ENCODE results near the gene LAMA2. TPM values are rescaled to one million over a fixed set of nuclear protein-coding genes. Genes with fewer than 3 reads are reported as not detected.

The LAMA2 gene, protein sequence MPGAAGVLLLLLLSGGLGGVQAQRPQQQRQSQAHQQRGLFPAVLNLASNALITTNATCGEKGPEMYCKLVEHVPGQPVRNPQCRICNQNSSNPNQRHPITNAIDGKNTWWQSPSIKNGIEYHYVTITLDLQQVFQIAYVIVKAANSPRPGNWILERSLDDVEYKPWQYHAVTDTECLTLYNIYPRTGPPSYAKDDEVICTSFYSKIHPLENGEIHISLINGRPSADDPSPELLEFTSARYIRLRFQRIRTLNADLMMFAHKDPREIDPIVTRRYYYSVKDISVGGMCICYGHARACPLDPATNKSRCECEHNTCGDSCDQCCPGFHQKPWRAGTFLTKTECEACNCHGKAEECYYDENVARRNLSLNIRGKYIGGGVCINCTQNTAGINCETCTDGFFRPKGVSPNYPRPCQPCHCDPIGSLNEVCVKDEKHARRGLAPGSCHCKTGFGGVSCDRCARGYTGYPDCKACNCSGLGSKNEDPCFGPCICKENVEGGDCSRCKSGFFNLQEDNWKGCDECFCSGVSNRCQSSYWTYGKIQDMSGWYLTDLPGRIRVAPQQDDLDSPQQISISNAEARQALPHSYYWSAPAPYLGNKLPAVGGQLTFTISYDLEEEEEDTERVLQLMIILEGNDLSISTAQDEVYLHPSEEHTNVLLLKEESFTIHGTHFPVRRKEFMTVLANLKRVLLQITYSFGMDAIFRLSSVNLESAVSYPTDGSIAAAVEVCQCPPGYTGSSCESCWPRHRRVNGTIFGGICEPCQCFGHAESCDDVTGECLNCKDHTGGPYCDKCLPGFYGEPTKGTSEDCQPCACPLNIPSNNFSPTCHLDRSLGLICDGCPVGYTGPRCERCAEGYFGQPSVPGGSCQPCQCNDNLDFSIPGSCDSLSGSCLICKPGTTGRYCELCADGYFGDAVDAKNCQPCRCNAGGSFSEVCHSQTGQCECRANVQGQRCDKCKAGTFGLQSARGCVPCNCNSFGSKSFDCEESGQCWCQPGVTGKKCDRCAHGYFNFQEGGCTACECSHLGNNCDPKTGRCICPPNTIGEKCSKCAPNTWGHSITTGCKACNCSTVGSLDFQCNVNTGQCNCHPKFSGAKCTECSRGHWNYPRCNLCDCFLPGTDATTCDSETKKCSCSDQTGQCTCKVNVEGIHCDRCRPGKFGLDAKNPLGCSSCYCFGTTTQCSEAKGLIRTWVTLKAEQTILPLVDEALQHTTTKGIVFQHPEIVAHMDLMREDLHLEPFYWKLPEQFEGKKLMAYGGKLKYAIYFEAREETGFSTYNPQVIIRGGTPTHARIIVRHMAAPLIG (N-terminal part only)
- total RNA-seq = 0.07 and 0.27 TPM in 2 replicates

GRCh38 chr6:128882991-128883611 is at the start of gene LAMA2:
TSS of gene LAMA2 (plus strand) at chr6:128883138. CDS start at chr6:128883246, 108 bp downstream.
- H3K9me3 Mint-ChIP-seq = no peaks in the 10 kb centered on the region
- TF ChIP-seq, protein P1, sequence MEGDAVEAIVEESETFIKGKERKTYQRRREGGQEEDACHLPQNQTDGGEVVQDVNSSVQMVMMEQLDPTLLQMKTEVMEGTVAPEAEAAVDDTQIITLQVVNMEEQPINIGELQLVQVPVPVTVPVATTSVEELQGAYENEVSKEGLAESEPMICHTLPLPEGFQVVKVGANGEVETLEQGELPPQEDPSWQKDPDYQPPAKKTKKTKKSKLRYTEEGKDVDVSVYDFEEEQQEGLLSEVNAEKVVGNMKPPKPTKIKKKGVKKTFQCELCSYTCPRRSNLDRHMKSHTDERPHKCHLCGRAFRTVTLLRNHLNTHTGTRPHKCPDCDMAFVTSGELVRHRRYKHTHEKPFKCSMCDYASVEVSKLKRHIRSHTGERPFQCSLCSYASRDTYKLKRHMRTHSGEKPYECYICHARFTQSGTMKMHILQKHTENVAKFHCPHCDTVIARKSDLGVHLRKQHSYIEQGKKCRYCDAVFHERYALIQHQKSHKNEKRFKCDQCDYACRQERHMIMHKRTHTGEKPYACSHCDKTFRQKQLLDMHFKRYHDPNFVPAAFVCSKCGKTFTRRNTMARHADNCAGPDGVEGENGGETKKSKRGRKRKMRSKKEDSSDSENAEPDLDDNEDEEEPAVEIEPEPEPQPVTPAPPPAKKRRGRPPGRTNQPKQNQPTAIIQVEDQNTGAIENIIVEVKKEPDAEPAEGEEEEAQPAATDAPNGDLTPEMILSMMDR (IDR thresholded peaks at IDR 0.05) = no peak
- peaks cover 3% of the 10 kb centered on the region for H3K4me1 Mint-ChIP-seq
- intact Hi-C loops (cut with micrococcal nuclease) = no loop called here
- DNase-seq (no peak), ATAC-seq (ENCODE audit: low read depth) (no peak)
- H3K4me3 Mint-ChIP-seq = no peak within 1 kb of the TSS
- H3K27ac Mint-ChIP-seq = no peak within 1 kb of the TSS
- H3K36me3 Mint-ChIP-seq (ENCODE audit: low read depth) = no peaks in the 10 kb centered on the region
- POLR2A ChIA-PET = no interaction called here
- CTCF ChIA-PET = no interaction called here
- peaks cover 9% of the 10 kb centered on the region for H3K27me3 Mint-ChIP-seq

- ChIA-PET POLR2A (no interaction called here), CTCF (no interaction called here)
- Mint-ChIP-seq H3K27me3 (no peaks in the 10 kb centered on the region), H3K4me3 (no peak overlapping the region), H3K36me3 (ENCODE audit: low read depth) (no peaks in the 10 kb centered on the region), H3K4me1 (no peaks in the 10 kb centered on the region), H3K9me3 (peaks cover 3% of the 10 kb centered on the region), H3K27ac (no peak overlapping the region)
- ATAC-seq (ENCODE audit: low read depth) = no peak
- DNase-seq = no peak
- intact Hi-C loops (cut with micrococcal nuclease) = no loop called here
- TF ChIP-seq, protein P1 (IDR thresholded peaks at IDR 0.05) = no peak
Observed at GRCh38 chr6:128836761-128837160, 46.2 kb upstream of the LAMA2 start.

DNA sequence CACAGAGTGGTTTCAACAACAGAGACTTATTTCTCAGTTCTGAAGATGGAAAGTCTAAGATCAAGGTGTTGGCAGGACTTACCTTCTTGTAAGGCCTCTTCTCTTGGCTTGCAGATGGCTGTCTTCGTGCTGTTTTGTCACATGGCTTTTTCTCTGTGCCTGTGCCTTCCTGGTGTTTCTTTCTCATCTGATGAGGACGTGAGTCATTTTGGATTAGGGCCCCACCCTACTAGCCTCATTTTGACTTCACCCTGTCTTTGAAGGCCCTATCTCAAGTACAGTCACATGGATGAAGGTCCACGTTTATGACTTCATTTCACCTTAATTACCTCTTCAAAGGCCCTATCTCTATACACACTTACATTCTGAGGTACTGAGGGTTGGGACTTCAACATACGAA is 41.4 kb upstream of the LAMA2 start:
- Mint-ChIP-seq H3K4me3 (no peak overlapping the region), H3K27me3 (no peaks in the 10 kb centered on the region), H3K36me3 (ENCODE audit: low read depth) (no peaks in the 10 kb centered on the region), H3K9me3 (no peaks in the 10 kb centered on the region), H3K4me1 (no peaks in the 10 kb centered on the region), H3K27ac (no peak overlapping the region)
- intact Hi-C loops (cut with micrococcal nuclease) = no loop called here
- POLR2A ChIA-PET = no interaction called here
- ATAC-seq (ENCODE audit: low read depth) (no peak), DNase-seq (no peak)
- TF ChIP-seq, protein P1 (IDR thresholded peaks at IDR 0.05) = no peak
- CTCF ChIA-PET = no interaction called here

DNA sequence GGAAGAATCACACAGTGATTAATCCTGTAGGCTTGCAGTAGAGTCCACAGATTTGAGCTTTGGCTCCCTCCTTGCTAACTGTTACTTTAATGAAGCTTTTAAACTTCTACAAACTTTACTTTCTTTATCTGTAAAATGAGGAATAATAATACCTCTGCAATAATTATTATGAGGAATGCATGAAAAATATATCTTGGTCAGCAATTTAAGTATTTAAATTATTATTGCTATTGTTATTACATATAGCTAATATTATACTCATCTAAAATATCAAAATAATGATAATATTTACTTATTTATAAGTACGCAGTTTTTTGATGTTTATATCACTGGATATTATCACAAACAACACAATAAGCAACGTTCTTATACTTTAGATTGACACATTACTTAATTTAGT is 38.3 kb upstream of the LAMA2 start:
- intact Hi-C loops (cut with micrococcal nuclease) = no loop called here
- TF ChIP-seq, protein P1 (IDR thresholded peaks at IDR 0.05) = no peak
- no peaks in the 10 kb centered on the region for H3K36me3 Mint-ChIP-seq (ENCODE audit: low read depth)
- no peaks in the 10 kb centered on the region for H3K27me3 Mint-ChIP-seq
- no peak overlapping the region for H3K4me3 Mint-ChIP-seq
- CTCF ChIA-PET = no interaction called here
- ATAC-seq (ENCODE audit: low read depth) (no peak), DNase-seq (no peak)
- no peak overlapping the region for H3K27ac Mint-ChIP-seq
- no peaks in the 10 kb centered on the region for H3K4me1 Mint-ChIP-seq
- H3K9me3 Mint-ChIP-seq = no peaks in the 10 kb centered on the region
- POLR2A ChIA-PET = no interaction called here
